Mammary epithelial cell (primary cell): Measurements from ENCODE around the gene SCYGR7.

ENCODE experiments used
- EZH2 ChIP-seq: IDR thresholded peaks from 2 replicates; pipeline ENCODE4 v1.6.1; 2012; ENCODE audit warnings: low read length, inconsistent platforms, borderline replicate concordance
- TF ChIP-seq, protein P1 (sequence below), 2 donors: IDR thresholded peaks in 1 of 2; conservative IDR thresholded peaks in 1 of 2; 2 replicates each; pipeline ENCODE4 v1.5.1; 2011 to 2012; ENCODE audit warnings: inconsistent platforms in 2 of 2, low read length in 2 of 2, mild to moderate bottlenecking in 2 of 2, control low read depth in 1 of 2, low read depth in 1 of 2; ENCODE audit not compliant: insufficient read depth in 1 of 2; ENCODE audit errors: extremely low read depth in 1 of 2

DNA sequence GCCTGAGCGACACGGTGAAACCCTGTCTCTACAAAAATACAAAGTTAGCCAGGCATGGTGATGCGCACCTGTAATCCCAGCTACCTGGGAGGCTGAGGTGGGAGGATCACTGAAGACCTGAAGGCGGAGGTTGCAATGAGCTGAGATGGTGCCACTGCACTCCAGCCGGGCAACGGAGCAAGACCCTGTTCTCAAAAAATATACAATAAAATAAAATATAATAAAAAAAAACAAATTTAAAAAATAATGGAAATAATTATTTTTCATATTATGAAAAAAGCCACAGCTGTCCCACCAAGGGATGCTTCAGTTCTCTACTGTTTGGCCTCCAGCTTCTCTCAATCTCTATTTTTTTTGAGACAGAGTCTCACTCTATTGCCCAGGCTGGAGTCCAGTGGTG, 20.7 kb upstream of the SCYGR7 start:
- TF ChIP-seq, protein P1, sequence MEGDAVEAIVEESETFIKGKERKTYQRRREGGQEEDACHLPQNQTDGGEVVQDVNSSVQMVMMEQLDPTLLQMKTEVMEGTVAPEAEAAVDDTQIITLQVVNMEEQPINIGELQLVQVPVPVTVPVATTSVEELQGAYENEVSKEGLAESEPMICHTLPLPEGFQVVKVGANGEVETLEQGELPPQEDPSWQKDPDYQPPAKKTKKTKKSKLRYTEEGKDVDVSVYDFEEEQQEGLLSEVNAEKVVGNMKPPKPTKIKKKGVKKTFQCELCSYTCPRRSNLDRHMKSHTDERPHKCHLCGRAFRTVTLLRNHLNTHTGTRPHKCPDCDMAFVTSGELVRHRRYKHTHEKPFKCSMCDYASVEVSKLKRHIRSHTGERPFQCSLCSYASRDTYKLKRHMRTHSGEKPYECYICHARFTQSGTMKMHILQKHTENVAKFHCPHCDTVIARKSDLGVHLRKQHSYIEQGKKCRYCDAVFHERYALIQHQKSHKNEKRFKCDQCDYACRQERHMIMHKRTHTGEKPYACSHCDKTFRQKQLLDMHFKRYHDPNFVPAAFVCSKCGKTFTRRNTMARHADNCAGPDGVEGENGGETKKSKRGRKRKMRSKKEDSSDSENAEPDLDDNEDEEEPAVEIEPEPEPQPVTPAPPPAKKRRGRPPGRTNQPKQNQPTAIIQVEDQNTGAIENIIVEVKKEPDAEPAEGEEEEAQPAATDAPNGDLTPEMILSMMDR (conservative IDR thresholded peaks at IDR 0.05 in 1 of 2, IDR thresholded peaks at IDR 0.05 in 1 of 2; ENCODE audit: extremely low read depth in 1 of 2, insufficient read depth in 1 of 2, low read depth in 1 of 2, low read length in 2 of 2), result no peak
- TF ChIP-seq EZH2, result no peak
